OCI-LY7 (cell line): ENCODE data around the gene LEPR. TPM values are rescaled to one million over a fixed set of nuclear protein-coding genes. Genes with fewer than 3 reads are reported as not detected.

Source experiments
- BruUV-seq: library from RNA; stranded (reverse); fragments of 400-500 nt; replicated peaks from 2 replicates; lab custom pipeline; 2021; lab: Mats Ljungman, UMichigan
- CTCF ChIA-PET: fragments of 300-600 bp; sonication (Branson Sonifier 250); formaldehyde crosslinking; loops from one replicate; lab custom pipeline; 2022; ENCODE audit warnings: antibody characterized with exemption; ENCODE audit not compliant: unreplicated experiment; lab: Charles Lee
- POLR2A ChIA-PET: fragments of 300-600 bp; sonication (Branson Sonifier 250); formaldehyde crosslinking; loops from one replicate; lab custom pipeline; 2022; ENCODE audit warnings: antibody characterized with exemption; lab: Charles Lee
- DNase-seq: peaks from one replicate; pipeline ENCODE4 v3.0.0-alpha.2; 2015; ENCODE audit warnings: low spot score
- H2AFZ ChIP-seq: fragments of 200-600 bp; sonication (generic), shearing (Covaris generic); 2 replicates; pipeline ENCODE4 v1.6.1; 2014; ENCODE audit warnings: mild to moderate bottlenecking, antibody characterized with exemption, low read length, moderate library complexity
- H3K27ac ChIP-seq: fragments of 200-600 bp; sonication (generic); 2 replicates; pipeline ENCODE4 v1.5.1; 2014; ENCODE audit warnings: mixed run types, low read depth, mild to moderate bottlenecking, moderate library complexity, low read length, inconsistent platforms; ENCODE audit not compliant: poor library complexity, severe bottlenecking
- H3K36me3 ChIP-seq: fragments of 200-600 bp; sonication (generic); 2 replicates; pipeline ENCODE4 v1.6.1; 2014; ENCODE audit warnings: mild to moderate bottlenecking, antibody characterized with exemption, low read length, moderate library complexity, mixed read lengths; ENCODE audit not compliant: insufficient read depth
- H3K4me1 ChIP-seq: fragments of 200-600 bp; sonication (generic); 2 replicates; pipeline ENCODE4 v1.5.1; 2014; ENCODE audit warnings: mild to moderate bottlenecking, low read length; ENCODE audit not compliant: insufficient read depth, poor library complexity, severe bottlenecking
- H3K4me2 ChIP-seq: fragments of 200-600 bp; sonication (generic); 2 replicates; pipeline ENCODE4 v1.6.1; 2014; ENCODE audit warnings: mild to moderate bottlenecking, low read length
- H3K4me3 ChIP-seq: fragments of 200-600 bp; sonication (generic); 2 replicates; pipeline ENCODE4 v1.5.1; 2014; ENCODE audit warnings: mild to moderate bottlenecking, low read depth, low read length; ENCODE audit not compliant: poor library complexity, severe bottlenecking
- H3K79me2 ChIP-seq: fragments of 200-600 bp; sonication (generic); 2 replicates; pipeline ENCODE4 v1.6.1; 2016; ENCODE audit warnings: low read depth, mild to moderate bottlenecking, low read length, moderate library complexity, mixed read lengths; ENCODE audit not compliant: insufficient read depth
- H3K9me2 ChIP-seq: fragments of 200-600 bp; sonication (generic); 2 replicates; pipeline ENCODE4 v1.6.1; 2016; ENCODE audit warnings: mild to moderate bottlenecking, low read length, mixed read lengths; ENCODE audit not compliant: insufficient read depth
- H3K9me3 ChIP-seq: fragments of 200-600 bp; sonication (generic); 2 replicates; pipeline ENCODE4 v1.6.1; 2014; ENCODE audit warnings: mild to moderate bottlenecking, mixed run types, low read length, mixed read lengths
- H4K20me1 ChIP-seq: fragments of 200-600 bp; sonication (generic); 2 replicates; pipeline ENCODE4 v1.6.1; 2014; ENCODE audit warnings: mild to moderate bottlenecking, antibody characterized with exemption, low read length, moderate library complexity, mixed read lengths; ENCODE audit not compliant: insufficient read depth
- EZH2phosphoT487 ChIP-seq: fragments of 200-600 bp; sonication (generic); IDR thresholded peaks from 2 replicates; pipeline ENCODE4 v1.6.1; 2018; ENCODE audit warnings: low read depth, borderline replicate concordance, mild to moderate bottlenecking, mixed run types, antibody characterized with exemption, low read length, moderate library complexity, mixed read lengths
- intact Hi-C: fragments of 100-400 bp; cut with micrococcal nuclease; formaldehyde crosslinking; loops from one replicate; pipeline ENCODE4 v1.10.0; 2022; ENCODE audit not compliant: unreplicated experiment
- total RNA-seq, 2 experiments: library from RNA; depleted of rRNA in 1 of 2; stranded (reverse); fragments of >200 nt in 1 of 2; shearing (Covaris generic) in 1 of 2; gene quantifications; 2 replicates each; pipeline ENCODE4 v1.2.3, GENCODE V29; 2014 to 2022
- TF ChIP-seq, protein P1 (sequence below): fragments of 200-600 bp; sonication (generic); conservative IDR thresholded peaks from 2 replicates; pipeline ENCODE4 v1.5.1; 2014; ENCODE audit warnings: mild to moderate bottlenecking, antibody characterized with exemption, low read length, moderate library complexity, mixed read lengths

Gene LEPR
- total RNA-seq, 2 experiments from 2014 or later, result 0.63 to 0.68 TPM

DNA sequence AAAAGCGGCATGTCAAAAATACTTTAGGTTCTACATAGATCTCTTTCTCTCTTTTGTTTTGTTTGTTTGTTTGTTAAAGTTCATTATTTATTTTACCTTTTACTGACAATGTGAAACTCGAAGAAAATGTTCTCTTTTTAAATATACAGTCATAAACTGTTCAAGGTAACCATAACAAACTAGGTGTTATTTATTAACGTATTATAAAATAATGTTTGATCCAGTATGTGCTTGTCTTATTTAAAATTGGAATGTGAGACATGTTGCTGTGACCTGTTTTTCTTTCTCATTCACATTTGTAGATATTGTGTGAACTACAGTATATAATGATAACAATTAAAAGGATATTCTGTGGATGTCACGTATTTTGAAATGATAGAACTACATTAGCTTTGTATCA is 5.9 kb upstream of the LEPR start:
- CTCF ChIA-PET, result no interaction called here
- H4K20me1 ChIP-seq, result no peaks in the 10 kb centered on the region
- H3K4me1 ChIP-seq, result peaks cover 9% of the 10 kb centered on the region
- POLR2A ChIA-PET, result interaction anchor here (0.8 to 1.0 kb wide), 2 partner anchors 10 to 25 kb away, joined by 4 to 5 read pairs; no protein-coding TSS in a partner anchor
- no peak for TF ChIP-seq EZH2phosphoT487
- TF ChIP-seq, protein P1, sequence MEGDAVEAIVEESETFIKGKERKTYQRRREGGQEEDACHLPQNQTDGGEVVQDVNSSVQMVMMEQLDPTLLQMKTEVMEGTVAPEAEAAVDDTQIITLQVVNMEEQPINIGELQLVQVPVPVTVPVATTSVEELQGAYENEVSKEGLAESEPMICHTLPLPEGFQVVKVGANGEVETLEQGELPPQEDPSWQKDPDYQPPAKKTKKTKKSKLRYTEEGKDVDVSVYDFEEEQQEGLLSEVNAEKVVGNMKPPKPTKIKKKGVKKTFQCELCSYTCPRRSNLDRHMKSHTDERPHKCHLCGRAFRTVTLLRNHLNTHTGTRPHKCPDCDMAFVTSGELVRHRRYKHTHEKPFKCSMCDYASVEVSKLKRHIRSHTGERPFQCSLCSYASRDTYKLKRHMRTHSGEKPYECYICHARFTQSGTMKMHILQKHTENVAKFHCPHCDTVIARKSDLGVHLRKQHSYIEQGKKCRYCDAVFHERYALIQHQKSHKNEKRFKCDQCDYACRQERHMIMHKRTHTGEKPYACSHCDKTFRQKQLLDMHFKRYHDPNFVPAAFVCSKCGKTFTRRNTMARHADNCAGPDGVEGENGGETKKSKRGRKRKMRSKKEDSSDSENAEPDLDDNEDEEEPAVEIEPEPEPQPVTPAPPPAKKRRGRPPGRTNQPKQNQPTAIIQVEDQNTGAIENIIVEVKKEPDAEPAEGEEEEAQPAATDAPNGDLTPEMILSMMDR, result no peak
- H3K4me3 ChIP-seq, result no peak overlapping the region
- no peaks in the 10 kb centered on the region for H3K9me2 ChIP-seq
- no peak overlapping the region for H3K4me2 ChIP-seq
- H3K9me3 ChIP-seq, result no peaks in the 10 kb centered on the region
- peaks cover 5% of the 10 kb centered on the region; the same call in 1 of the 2 replicates for H3K36me3 ChIP-seq
- intact Hi-C loops, result no loop called here
- no peak overlapping the region for H2AFZ ChIP-seq
- no TSS peak for BruUV-seq
- no peak overlapping the region for H3K27ac ChIP-seq
- no peaks in the 10 kb centered on the region for H3K79me2 ChIP-seq
- DNase-seq, result no peak

- no peak overlapping the region for H3K27ac ChIP-seq
- no TSS peak for BruUV-seq
- ChIA-PET POLR2A (interaction anchor here (4.9 kb wide), 1 partner anchor 12 kb away, joined by 24 read pairs; no protein-coding TSS in a partner anchor), CTCF (no interaction called here)
- DNase-seq, result no peak
- TF ChIP-seq, protein P1, result no peak
- no peak for TF ChIP-seq EZH2phosphoT487
- H3K9me3 ChIP-seq, result no peaks in the 10 kb centered on the region
- peaks cover 9% of the 10 kb centered on the region; the same call in 1 of the 2 replicates for H3K79me2 ChIP-seq
- no peak overlapping the region for H2AFZ ChIP-seq
- no peak overlapping the region for H3K4me2 ChIP-seq
- H3K9me2 ChIP-seq, result no peaks in the 10 kb centered on the region
- intact Hi-C loops, result no loop called here
- H3K4me1 ChIP-seq, result peaks cover 15% of the 10 kb centered on the region
- H3K36me3 ChIP-seq, result no peaks in the 10 kb centered on the region; the same call in 1 of the 2 replicates
- no peak overlapping the region for H3K4me3 ChIP-seq
- H4K20me1 ChIP-seq, result no peaks in the 10 kb centered on the region
These were observed 3.7 kb upstream of the LEPR start for GRCh38 chr1:65416767-65417166.

DNA sequence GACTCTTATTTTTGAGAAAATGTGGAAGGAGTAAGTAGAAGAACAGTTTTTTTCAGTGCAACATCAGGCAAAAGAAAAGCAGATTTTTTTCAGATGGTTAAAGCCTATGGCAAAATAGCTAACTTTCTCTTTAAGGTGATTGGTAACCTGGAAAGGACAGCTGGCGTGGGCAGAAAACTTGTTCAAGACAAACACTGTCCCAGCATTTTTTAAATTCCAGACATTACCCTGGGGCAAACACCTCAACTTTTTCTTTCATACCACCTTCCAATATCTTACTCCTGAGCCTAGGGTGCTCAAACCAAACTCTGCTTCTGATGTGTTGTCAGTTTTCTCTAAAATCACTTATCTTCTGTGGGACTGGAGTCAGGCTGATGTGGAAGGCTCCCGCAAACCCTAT is 2.7 kb upstream of the LEPR start:
- CTCF ChIA-PET, result no interaction called here

More for the DNA sequence above, 2.7 kb upstream of the LEPR start:
- H3K27ac ChIP-seq, result no peak overlapping the region
- H3K4me3 ChIP-seq, result no peak overlapping the region
- peaks cover 15% of the 10 kb centered on the region; the same call in 1 of the 2 replicates for H3K79me2 ChIP-seq
- BruUV-seq, result no TSS peak
- peaks cover 20% of the 10 kb centered on the region for H3K4me1 ChIP-seq
- no peaks in the 10 kb centered on the region for H4K20me1 ChIP-seq
- no peaks in the 10 kb centered on the region for H3K9me3 ChIP-seq
- H3K36me3 ChIP-seq, result no peaks in the 10 kb centered on the region; the same call in 1 of the 2 replicates
- no peak overlapping the region for H2AFZ ChIP-seq
- H3K9me2 ChIP-seq, result no peaks in the 10 kb centered on the region
- intact Hi-C loops, result no loop called here
- DNase-seq, result no peak
- POLR2A ChIA-PET, result interaction anchor here (0.6 to 4.9 kb wide), 2 partner anchors 13 to 287 kb away, joined by 3 to 24 read pairs; no protein-coding TSS in a partner anchor
- no peak for TF ChIP-seq EZH2phosphoT487
- TF ChIP-seq, protein P1, result no peak
- no peak overlapping the region for H3K4me2 ChIP-seq
